PC-9 (cell line): ENCODE data around the gene POLD1. TPM values are rescaled to one million over a fixed set of nuclear protein-coding genes. Genes with fewer than 3 reads are reported as not detected.

Source experiments
- BruUV-seq: library from RNA; stranded (reverse); fragments of 400-500 nt; replicated peaks from 2 replicates; lab custom pipeline; 2021; lab: Mats Ljungman, UMichigan
- CTCF ChIA-PET: fragments of 300-600 bp; sonication (Branson Sonifier 250); formaldehyde crosslinking; loops from one replicate; lab custom pipeline; 2022; ENCODE audit warnings: antibody characterized with exemption; lab: Charles Lee
- POLR2A ChIA-PET: fragments of 300-600 bp; sonication (Branson Sonifier 250); formaldehyde crosslinking; loops from one replicate; lab custom pipeline; 2022; ENCODE audit warnings: antibody characterized with exemption; ENCODE audit not compliant: unreplicated experiment; lab: Charles Lee
- DNase-seq, 2 experiments: peaks; one replicate each; pipeline versions ENCODE4 v3.0.0 to v3.0.0-alpha.2; 2015 to 2022; ENCODE audit warnings: mixed read lengths in 1 of 2
- H2AFZ ChIP-seq: fragments of 200-600 bp; sonication (generic); 2 replicates; pipeline ENCODE4 v1.8.1; 2017; ENCODE audit warnings: antibody characterized with exemption
- H3F3A ChIP-seq: fragments of 200-600 bp; sonication (generic); 2 replicates; pipeline ENCODE4 v1.8.1; 2017; ENCODE audit warnings: antibody characterized with exemption, mild to moderate bottlenecking, low read depth; ENCODE audit not compliant: insufficient read depth
- H3K27ac ChIP-seq: fragments of 200-600 bp; sonication (generic); 2 replicates; pipeline ENCODE4 v1.6.1; 2016; ENCODE audit warnings: mixed run types
- H3K27me3 ChIP-seq: fragments of 200-600 bp; sonication (generic); 2 replicates; pipeline ENCODE4 v1.6.1; 2016; ENCODE audit warnings: low read depth, mixed run types; ENCODE audit not compliant: insufficient read depth
- H3K36me3 ChIP-seq: fragments of 200-600 bp; sonication (generic); 2 replicates; pipeline ENCODE4 v1.6.1; 2016; ENCODE audit warnings: low read depth, mixed run types
- H3K4me1 ChIP-seq: fragments of 200-600 bp; sonication (generic); replicated peaks from 2 replicates; pipeline ENCODE4 v1.6.1; 2016; ENCODE audit warnings: mixed run types; ENCODE audit not compliant: insufficient read depth
- H3K4me2 ChIP-seq: fragments of 200-600 bp; sonication (generic); 2 replicates; pipeline ENCODE4 v1.6.1; 2017; ENCODE audit warnings: mixed run types
- H3K4me3 ChIP-seq: fragments of 200-600 bp; sonication (generic); 2 replicates; pipeline ENCODE4 v1.6.1; 2016; ENCODE audit warnings: mixed run types
- H3K79me2 ChIP-seq: fragments of 200-600 bp; sonication (generic); 2 replicates; pipeline ENCODE4 v1.6.1; 2017; ENCODE audit warnings: low read depth, mixed run types
- H3K9me2 ChIP-seq: fragments of 200-600 bp; sonication (generic); 2 replicates; pipeline ENCODE4 v1.8.1; 2017; ENCODE audit warnings: mild to moderate bottlenecking; ENCODE audit not compliant: insufficient read depth
- H3K9me3 ChIP-seq: fragments of 200-600 bp; sonication (generic); 2 replicates; pipeline ENCODE4 v1.8.1; 2016; ENCODE audit warnings: low read depth; ENCODE audit not compliant: insufficient read depth
- H4K20me1 ChIP-seq: fragments of 200-600 bp; sonication (generic); 2 replicates; pipeline ENCODE4 v1.8.1; 2017; ENCODE audit not compliant: insufficient read depth
- EZH2 ChIP-seq: fragments of 200-600 bp; sonication (generic); IDR thresholded peaks from 2 replicates; pipeline ENCODE4 v1.8.0; 2017; ENCODE audit warnings: antibody characterized with exemption, low read depth
- intact Hi-C: fragments of 100-400 bp; cut with micrococcal nuclease; formaldehyde crosslinking; loops from one replicate; pipeline ENCODE4 v1.10.0; 2022; ENCODE audit not compliant: unreplicated experiment
- total RNA-seq: library from RNA; stranded (reverse); gene quantifications from 2 replicates; pipeline ENCODE4 v1.2.3, GENCODE V29; 2021
- TF ChIP-seq, protein P1 (sequence below): fragments of 200-600 bp; sonication (generic); conservative IDR thresholded peaks from 2 replicates; pipeline ENCODE4 v1.6.1; 2017; ENCODE audit warnings: mixed run types, antibody characterized with exemption, mild to moderate bottlenecking, moderate library complexity

POLD1 gene
- total RNA-seq, 1 experiment from 2014 or later = 101 TPM

DNA sequence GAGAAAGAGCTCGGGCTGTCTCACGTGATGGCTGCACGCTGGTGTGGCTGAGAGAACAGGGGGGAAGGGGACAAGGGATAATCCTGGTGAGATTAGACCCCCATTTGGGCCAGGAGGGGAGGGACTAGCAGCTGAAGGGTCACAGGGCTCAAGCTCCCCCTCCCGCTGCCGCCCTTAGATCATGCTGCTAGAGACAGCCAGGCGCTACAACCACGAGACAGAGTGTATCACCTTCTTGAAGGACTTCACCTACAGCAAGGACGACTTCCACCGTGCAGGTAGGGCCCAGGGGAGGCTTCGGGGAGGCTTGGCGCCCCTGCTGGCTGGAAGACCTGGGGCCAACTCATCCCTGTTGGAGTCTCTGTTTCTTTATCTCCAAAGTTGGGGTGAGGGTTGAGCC, 4.5 kb upstream of the POLD1 start:
- intact Hi-C loops = no loop called here

DNA sequence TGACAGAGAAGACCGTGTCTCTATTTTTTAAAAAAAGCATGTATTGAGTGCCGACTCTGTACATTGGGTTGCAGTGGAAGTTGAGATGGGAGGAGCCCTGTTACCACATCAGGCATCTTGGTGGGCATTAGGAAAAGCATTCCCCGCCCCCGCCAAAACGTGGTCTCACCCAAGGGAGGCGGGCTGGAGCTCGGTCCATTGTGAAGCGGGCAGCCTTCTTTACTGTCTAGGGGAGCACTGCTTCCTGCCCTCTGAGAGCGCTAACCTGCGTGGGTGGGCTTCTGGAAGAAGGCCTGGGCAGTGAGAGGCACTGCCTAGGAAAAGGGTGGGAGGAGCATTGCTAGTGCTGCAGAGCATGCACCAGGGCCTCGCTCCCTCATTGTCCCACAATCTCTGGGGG, 4.0 kb upstream of the POLD1 start:
- intact Hi-C loops = no loop called here
- Histone ChIP-seq H3K4me3 (no peak overlapping the region), H3F3A (peaks cover 32% of the 10 kb centered on the region), H3K27ac (no peak overlapping the region), H3K27me3 (no peaks in the 10 kb centered on the region), H3K79me2 (peaks cover 19% of the 10 kb centered on the region), H3K4me1 (peaks cover 8% of the 10 kb centered on the region; the same call in 1 of the 2 replicates), H3K4me2 (no peak overlapping the region), H4K20me1 (peaks cover 28% of the 10 kb centered on the region), H3K9me2 (no peaks in the 10 kb centered on the region), H3K9me3 (no peaks in the 10 kb centered on the region), H2AFZ (no peak overlapping the region), H3K36me3 (peaks cover 28% of the 10 kb centered on the region)
- TF ChIP-seq, protein P1, sequence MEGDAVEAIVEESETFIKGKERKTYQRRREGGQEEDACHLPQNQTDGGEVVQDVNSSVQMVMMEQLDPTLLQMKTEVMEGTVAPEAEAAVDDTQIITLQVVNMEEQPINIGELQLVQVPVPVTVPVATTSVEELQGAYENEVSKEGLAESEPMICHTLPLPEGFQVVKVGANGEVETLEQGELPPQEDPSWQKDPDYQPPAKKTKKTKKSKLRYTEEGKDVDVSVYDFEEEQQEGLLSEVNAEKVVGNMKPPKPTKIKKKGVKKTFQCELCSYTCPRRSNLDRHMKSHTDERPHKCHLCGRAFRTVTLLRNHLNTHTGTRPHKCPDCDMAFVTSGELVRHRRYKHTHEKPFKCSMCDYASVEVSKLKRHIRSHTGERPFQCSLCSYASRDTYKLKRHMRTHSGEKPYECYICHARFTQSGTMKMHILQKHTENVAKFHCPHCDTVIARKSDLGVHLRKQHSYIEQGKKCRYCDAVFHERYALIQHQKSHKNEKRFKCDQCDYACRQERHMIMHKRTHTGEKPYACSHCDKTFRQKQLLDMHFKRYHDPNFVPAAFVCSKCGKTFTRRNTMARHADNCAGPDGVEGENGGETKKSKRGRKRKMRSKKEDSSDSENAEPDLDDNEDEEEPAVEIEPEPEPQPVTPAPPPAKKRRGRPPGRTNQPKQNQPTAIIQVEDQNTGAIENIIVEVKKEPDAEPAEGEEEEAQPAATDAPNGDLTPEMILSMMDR = no peak
- no peak for TF ChIP-seq EZH2
- DNase-seq = peak in 1 of 2 experiments; percentile 33
- CTCF ChIA-PET = no interaction called here
- BruUV-seq = no TSS peak
- POLR2A ChIA-PET = no interaction called here

More for the DNA sequence above, 4.5 kb upstream of the POLD1 start:
- Histone ChIP-seq H3K27ac (no peak overlapping the region), H3K4me1 (0 out of 2 replicates have a peak, but pooled peaks cover 6% of the 10 kb centered on the region), H3K9me3 (no peaks in the 10 kb centered on the region), H4K20me1 (peaks cover 28% of the 10 kb centered on the region), H3K9me2 (no peaks in the 10 kb centered on the region), H3K79me2 (peaks cover 13% of the 10 kb centered on the region), H3K4me3 (no peak overlapping the region), H3F3A (peaks cover 27% of the 10 kb centered on the region), H3K4me2 (no peak overlapping the region), H3K27me3 (no peaks in the 10 kb centered on the region), H3K36me3 (peaks cover 28% of the 10 kb centered on the region), H2AFZ (no peak overlapping the region)
- TF ChIP-seq EZH2 = no peak
- TF ChIP-seq, protein P1 = no peak
- DNase-seq = no peak
- POLR2A ChIA-PET = no interaction called here
- BruUV-seq = no TSS peak
- CTCF ChIA-PET = no interaction called here

DNA sequence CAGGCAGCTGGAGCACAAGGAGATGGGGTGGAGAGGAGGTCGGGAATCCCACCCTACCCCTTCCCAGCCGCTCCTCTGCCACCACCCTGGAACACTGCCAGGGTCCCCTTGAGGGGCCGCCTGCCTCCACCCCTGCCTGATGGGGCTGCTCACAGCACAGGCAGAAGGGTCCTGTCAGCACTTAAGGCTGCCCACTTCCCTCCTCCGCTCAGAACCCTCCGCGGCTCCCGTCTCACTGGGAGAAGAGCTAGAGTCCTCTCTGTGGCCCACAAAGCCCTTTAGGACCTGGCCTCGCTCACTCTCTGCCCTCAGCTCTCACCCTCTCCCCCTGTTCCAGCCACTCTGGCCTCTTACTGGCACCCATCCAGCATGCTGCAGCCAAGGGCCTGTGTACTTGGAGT, 3.4 kb upstream of the POLD1 start:
- H3K4me2 ChIP-seq = no peak overlapping the region
- peaks cover 11% of the 10 kb centered on the region; the same call in 1 of the 2 replicates for H3K4me1 ChIP-seq
- H3K9me3 ChIP-seq = no peaks in the 10 kb centered on the region
- no peak overlapping the region for H3K4me3 ChIP-seq
- TF ChIP-seq, protein P1 = no peak
- no peak for TF ChIP-seq EZH2
- peaks cover 33% of the 10 kb centered on the region for H4K20me1 ChIP-seq
- H3K36me3 ChIP-seq = peaks cover 28% of the 10 kb centered on the region
- no TSS peak for BruUV-seq
- H3K27me3 ChIP-seq = no peaks in the 10 kb centered on the region
- H3K79me2 ChIP-seq = peaks cover 25% of the 10 kb centered on the region
- H3K9me2 ChIP-seq = no peaks in the 10 kb centered on the region
- DNase-seq = no peak
- peaks cover 33% of the 10 kb centered on the region for H3F3A ChIP-seq
- no peak overlapping the region for H3K27ac ChIP-seq
- intact Hi-C loops = no loop called here
- ChIA-PET POLR2A (no interaction called here), CTCF (no interaction called here)
- H2AFZ ChIP-seq = no peak overlapping the region
